Loucy (cell line): Measurements from ENCODE around the gene LOXHD1.

Experiments used
- H2AFZ ChIP-seq: fragments of 200-600 bp; sonication (generic); 2 replicates; pipeline ENCODE4 v1.6.0; 2016; ENCODE audit warnings: antibody characterized with exemption, mild to moderate bottlenecking, low read length, moderate library complexity
- H3F3A ChIP-seq: fragments of 200-600 bp; 2 replicates; pipeline ENCODE4 v1.6.0; 2016; ENCODE audit warnings: antibody characterized with exemption, low read depth, mild to moderate bottlenecking
- H3K27me3 ChIP-seq: fragments of 200-600 bp; sonication (generic); 2 replicates; pipeline ENCODE4 v1.6.1; 2014; ENCODE audit warnings: low read length, mild to moderate bottlenecking; ENCODE audit not compliant: insufficient read depth, poor library complexity, severe bottlenecking
- H3K36me3 ChIP-seq: fragments of 200-600 bp; sonication (generic); 2 replicates; pipeline ENCODE4 v1.6.1; 2016; ENCODE audit warnings: low read length; ENCODE audit not compliant: insufficient read depth
- H3K4me1 ChIP-seq: fragments of 200-600 bp; sonication (generic); 2 replicates; pipeline ENCODE4 v1.5.1; 2014; ENCODE audit warnings: low read length, mild to moderate bottlenecking; ENCODE audit not compliant: insufficient read depth, poor library complexity, severe bottlenecking
- H3K4me2 ChIP-seq: fragments of 200-600 bp; sonication (generic); 2 replicates; pipeline ENCODE4 v1.6.0; 2014; ENCODE audit warnings: antibody characterized with exemption, low read length, low read depth, mild to moderate bottlenecking; ENCODE audit not compliant: poor library complexity, severe bottlenecking
- H3K4me3 ChIP-seq: fragments of 200-600 bp; sonication (generic); 2 replicates; pipeline ENCODE4 v1.5.1; 2014; ENCODE audit warnings: low read length, mild to moderate bottlenecking, mixed read lengths; ENCODE audit not compliant: poor library complexity, severe bottlenecking
- H3K79me2 ChIP-seq: fragments of 200-600 bp; sonication (generic); 2 replicates; pipeline ENCODE4 v1.6.1; 2014; ENCODE audit warnings: low read length; ENCODE audit not compliant: insufficient read depth
- H3K9ac ChIP-seq: fragments of 200-600 bp; sonication (generic); 2 replicates; pipeline ENCODE4 v1.6.0; 2014; ENCODE audit warnings: mild to moderate bottlenecking, low read depth, low read length, moderate library complexity; ENCODE audit not compliant: poor library complexity, severe bottlenecking
- H3K9me2 ChIP-seq: fragments of 200-600 bp; sonication (generic); replicated peaks from 2 replicates; pipeline ENCODE4 v1.6.1; 2016; ENCODE audit warnings: low read depth, low read length, mixed read lengths
- H3K9me3 ChIP-seq: fragments of 200-600 bp; sonication (generic); 2 replicates; pipeline ENCODE4 v1.6.1; 2014; ENCODE audit warnings: mild to moderate bottlenecking, antibody characterized with exemption, low read length, low read depth; ENCODE audit not compliant: insufficient read depth
- H4K20me1 ChIP-seq: fragments of 200-600 bp; sonication (generic); 2 replicates; pipeline ENCODE4 v1.6.0; 2014; ENCODE audit warnings: antibody characterized with exemption, low read length, mild to moderate bottlenecking; ENCODE audit not compliant: insufficient read depth, poor library complexity, severe bottlenecking
- CTCF ChIP-seq: fragments of 200-600 bp; sonication (generic); conservative IDR thresholded peaks from 2 replicates; pipeline ENCODE4 v1.5.1; 2014; ENCODE audit warnings: mild to moderate bottlenecking, antibody characterized with exemption, low read length
- EZH2phosphoT487 ChIP-seq: fragments of 200-600 bp; IDR thresholded peaks from 2 replicates; pipeline ENCODE4 v1.6.1; 2018; ENCODE audit warnings: antibody characterized with exemption, mild to moderate bottlenecking, moderate library complexity, borderline replicate concordance

The LOXHD1 gene

GRCh38 chr18:46657115-46657955 is at the start of gene LOXHD1:
Gene LOXHD1 (minus strand): TSS chr18:46657220. CDS start chr18:46657033, 187 bp downstream.
- Histone ChIP-seq H3K9me2 (no peaks in the 10 kb centered on the region), H2AFZ (no peak within 1 kb of the TSS), H3K27me3 (no peaks in the 10 kb centered on the region), H3F3A (no peaks in the 10 kb centered on the region), H3K4me2 (no peak within 1 kb of the TSS), H4K20me1 (no peaks in the 10 kb centered on the region), H3K79me2 (no peaks in the 10 kb centered on the region), H3K36me3 (no peaks in the 10 kb centered on the region), H3K4me3 (no peak within 1 kb of the TSS), H3K4me1 (no peaks in the 10 kb centered on the region), H3K9ac (no peak within 1 kb of the TSS), H3K9me3 (no peaks in the 10 kb centered on the region)
- TF ChIP-seq CTCF (no peak), EZH2phosphoT487 (no peak)

- Histone ChIP-seq H3K9me3 (no peaks in the 10 kb centered on the region), H3K27me3 (no peaks in the 10 kb centered on the region), H2AFZ (no peak overlapping the region), H3K4me3 (no peak overlapping the region), H3K79me2 (no peaks in the 10 kb centered on the region), H3K9ac (no peak overlapping the region), H4K20me1 (no peaks in the 10 kb centered on the region), H3K9me2 (no peaks in the 10 kb centered on the region), H3K4me2 (no peak overlapping the region), H3F3A (no peaks in the 10 kb centered on the region), H3K4me1 (no peaks in the 10 kb centered on the region), H3K36me3 (no peaks in the 10 kb centered on the region)
- TF ChIP-seq EZH2phosphoT487 = no peak
- TF ChIP-seq CTCF = no peak
Measured at GRCh38 chr18:46705521-46705920, 48.5 kb upstream of the LOXHD1 start.

GRCh38 chr18:46704816-46705215 is 47.8 kb upstream of the LOXHD1 start:
- no peaks in the 10 kb centered on the region for H4K20me1 ChIP-seq
- H2AFZ ChIP-seq = no peak overlapping the region
- H3K4me1 ChIP-seq = no peaks in the 10 kb centered on the region
- no peaks in the 10 kb centered on the region for H3K9me3 ChIP-seq
- H3K4me3 ChIP-seq = no peak overlapping the region
- H3K9ac ChIP-seq = no peak overlapping the region
- H3K4me2 ChIP-seq = no peak overlapping the region
- TF ChIP-seq EZH2phosphoT487 (no peak), CTCF (no peak)
- no peaks in the 10 kb centered on the region for H3K9me2 ChIP-seq
- no peaks in the 10 kb centered on the region for H3K36me3 ChIP-seq
- H3K27me3 ChIP-seq = no peaks in the 10 kb centered on the region
- H3F3A ChIP-seq = no peaks in the 10 kb centered on the region
- H3K79me2 ChIP-seq = no peaks in the 10 kb centered on the region
